H9 (cell line): ENCODE results near the gene EDAR. TPM values are rescaled to one million over a fixed set of nuclear protein-coding genes. Genes with fewer than 3 reads are reported as not detected.

Experiments
- DNase-seq: peaks from one replicate; pipeline ENCODE4 v3.0.0-alpha.2; 2017
- H2AFZ ChIP-seq: one replicate; pipeline ENCODE4 v1.6.1; 2013; ENCODE audit warnings: mild to moderate bottlenecking, low read length, control low read depth, moderate library complexity
- H2AK5ac ChIP-seq: 2 replicates; pipeline ENCODE4 v1.6.1; 2013; ENCODE audit warnings: low read length, control low read depth, mixed read lengths; ENCODE audit not compliant: insufficient read length
- H2BK120ac ChIP-seq: one replicate; pipeline ENCODE4 v1.6.1; 2013; ENCODE audit warnings: low read depth, mild to moderate bottlenecking, low read length, control low read depth, inconsistent platforms; ENCODE audit not compliant: poor library complexity, severe bottlenecking
- H2BK12ac ChIP-seq: 2 replicates; pipeline ENCODE4 v1.6.1; 2013; ENCODE audit warnings: low read length, control low read depth, mixed read lengths, low read depth; ENCODE audit not compliant: insufficient read length
- H2BK15ac ChIP-seq: 2 replicates; pipeline ENCODE4 v1.6.1; 2013; ENCODE audit warnings: low read depth, low read length, control low read depth
- H2BK20ac ChIP-seq: one replicate; pipeline ENCODE4 v1.6.1; 2013; ENCODE audit warnings: low read depth, mild to moderate bottlenecking, low read length, control low read depth, inconsistent platforms; ENCODE audit not compliant: poor library complexity, severe bottlenecking
- H2BK5ac ChIP-seq: 2 replicates; pipeline ENCODE4 v1.6.1; 2013; ENCODE audit warnings: low read length, control low read depth, mixed read lengths; ENCODE audit not compliant: insufficient read length
- H3K14ac ChIP-seq: 2 replicates; pipeline ENCODE4 v1.6.1; 2013; ENCODE audit warnings: low read length, control low read depth; ENCODE audit not compliant: insufficient read depth
- H3K18ac ChIP-seq: 2 replicates; pipeline ENCODE4 v1.6.1; 2013; ENCODE audit warnings: low read depth, mild to moderate bottlenecking, mixed read lengths, low read length, control low read depth; ENCODE audit not compliant: insufficient read length
- H3K23ac ChIP-seq: 2 replicates; pipeline ENCODE4 v1.6.1; 2013; ENCODE audit warnings: low read length, control low read depth, mixed read lengths, low read depth; ENCODE audit not compliant: insufficient read length
- H3K23me2 ChIP-seq: 2 replicates; pipeline ENCODE4 v1.6.1; 2013; ENCODE audit warnings: low read depth, mild to moderate bottlenecking, mixed read lengths, low read length, control low read depth; ENCODE audit not compliant: insufficient read length, poor library complexity, severe bottlenecking
- H3K27ac ChIP-seq: 2 replicates; pipeline ENCODE4 v1.5.1; 2013; ENCODE audit warnings: low read length, control low read depth, mixed read lengths, low read depth; ENCODE audit not compliant: insufficient read length
- H3K27me3 ChIP-seq: 2 replicates; pipeline ENCODE4 v1.6.1; 2013; ENCODE audit warnings: low read length, control low read depth, inconsistent platforms; ENCODE audit not compliant: insufficient read depth
- H3K4ac ChIP-seq: 2 replicates; pipeline ENCODE4 v1.6.1; 2013; ENCODE audit warnings: low read depth, mild to moderate bottlenecking, control low read depth, inconsistent platforms, low read length, moderate library complexity
- H3K4me1 ChIP-seq: 2 replicates; pipeline ENCODE4 v1.6.1; 2013; ENCODE audit warnings: low read length, control low read depth, inconsistent platforms; ENCODE audit not compliant: insufficient read depth
- H3K4me2 ChIP-seq: 2 replicates; pipeline ENCODE4 v1.6.1; 2013; ENCODE audit warnings: low read length, control low read depth, mixed read lengths; ENCODE audit not compliant: insufficient read length, insufficient read depth
- H3K56ac ChIP-seq: 2 replicates; pipeline ENCODE4 v1.6.1; 2013; ENCODE audit warnings: low read depth, mild to moderate bottlenecking, mixed read lengths, low read length, control low read depth; ENCODE audit not compliant: insufficient read length
- H3K79me1 ChIP-seq: 2 replicates; pipeline ENCODE4 v1.6.1; 2013; ENCODE audit warnings: low read depth, mild to moderate bottlenecking, moderate library complexity, low read length, control low read depth, inconsistent platforms; ENCODE audit not compliant: insufficient read depth, poor library complexity, severe bottlenecking
- H3K79me2 ChIP-seq: 2 replicates; pipeline ENCODE4 v1.6.1; 2013; ENCODE audit warnings: low read length, control low read depth, inconsistent platforms; ENCODE audit not compliant: insufficient read depth
- H3K9ac ChIP-seq: 2 replicates; pipeline ENCODE4 v1.6.1; 2013; ENCODE audit warnings: low read length, control low read depth, mixed read lengths; ENCODE audit not compliant: insufficient read length; ENCODE audit errors: extremely low read depth
- H3K9me3 ChIP-seq: one replicate; pipeline ENCODE4 v1.6.1; 2013; ENCODE audit warnings: low read depth, low read length, inconsistent platforms; ENCODE audit not compliant: control insufficient read depth
- H3T11ph ChIP-seq: one replicate; pipeline ENCODE4 v1.6.1; 2013; ENCODE audit warnings: mild to moderate bottlenecking, low read length, control low read depth, inconsistent platforms
- H4K20me1 ChIP-seq: one replicate; pipeline ENCODE4 v1.6.1; 2013; ENCODE audit not compliant: control insufficient read depth, insufficient read length, insufficient read depth
- H4K5ac ChIP-seq: 2 replicates; pipeline ENCODE4 v1.6.1; 2013; ENCODE audit warnings: low read depth, mild to moderate bottlenecking, mixed read lengths, low read length, control low read depth; ENCODE audit not compliant: insufficient read length
- H4K8ac ChIP-seq: replicated peaks from 2 replicates; pipeline ENCODE4 v1.6.1; 2013; ENCODE audit warnings: low read length, control low read depth, mixed read lengths, low read depth; ENCODE audit not compliant: insufficient read length
- H4K91ac ChIP-seq: 2 replicates; pipeline ENCODE4 v1.6.1; 2013; ENCODE audit warnings: low read depth, mild to moderate bottlenecking, moderate library complexity, mixed read lengths, low read length, control low read depth; ENCODE audit not compliant: insufficient read length
- H3K27ac Mint-ChIP-seq, 3 experiments: 2 replicates in 2 of 3; 3 replicates in 1 of 3; pipeline ENCODE4 v1.8.0; 2020 to 2021; ENCODE audit warnings: mixed read lengths in 3 of 3, mild to moderate bottlenecking in 1 of 3, moderate library complexity in 1 of 3
- H3K27me3 Mint-ChIP-seq: 2 replicates; pipeline ENCODE4 v1.8.0; 2021; ENCODE audit warnings: low read depth, mild to moderate bottlenecking, moderate library complexity, mixed read lengths
- H3K36me3 Mint-ChIP-seq, 3 experiments: 2 replicates in 2 of 3; 3 replicates in 1 of 3; pipeline ENCODE4 v1.8.0; 2020 to 2021; ENCODE audit warnings: low read depth in 3 of 3, mixed read lengths in 3 of 3; ENCODE audit not compliant: insufficient read depth in 1 of 3
- H3K4me1 Mint-ChIP-seq, 2 experiments: 2 replicates each; pipeline ENCODE4 v1.8.0; 2020; ENCODE audit warnings: mixed read lengths in 2 of 2
- H3K4me3 Mint-ChIP-seq, 2 experiments: 2 replicates in 1 of 2; 3 replicates in 1 of 2; pipeline ENCODE4 v1.8.0; 2020 to 2021; ENCODE audit warnings: mild to moderate bottlenecking in 2 of 2, mixed read lengths in 2 of 2, moderate library complexity in 1 of 2
- H3K9me3 Mint-ChIP-seq, 2 experiments: 2 replicates in 1 of 2; 3 replicates in 1 of 2; pipeline ENCODE4 v1.8.0; 2020; ENCODE audit warnings: mild to moderate bottlenecking in 2 of 2, mixed read lengths in 2 of 2, moderate library complexity in 1 of 2
- CTCF ChIP-seq: fragments of 200-600 bp; sonication (generic); conservative IDR thresholded peaks from 3 replicates; pipeline ENCODE4 v1.8.0; 2021; ENCODE audit warnings: antibody characterized with exemption, mild to moderate bottlenecking
- WGBS: extraction: QIAGEN DNeasy Blood & Tissue Kit; methylation state at CpG from one replicate; pipeline ENCODE4 v1.1.7; 2013; ENCODE audit warnings: missing lambda C conversion rate, low lambda C conversion rate, mixed read lengths; ENCODE audit not compliant: insufficient read length; ENCODE audit errors: extremely low coverage; 5-methylcytosine and 5-hydroxymethylcytosine counted together
- total RNA-seq: library from RNA; stranded (reverse); gene quantifications from 2 replicates; pipeline ENCODE4 v1.2.1, GENCODE V29; 2021

Gene EDAR
- total RNA-seq, 1 experiment from 2014 or later, result not detected

GRCh38 chr2:108960006-108960405 is 29.0 kb downstream of the EDAR start:
- H4K20me1 ChIP-seq, result no peaks in the 10 kb centered on the region
- Mint-ChIP-seq H3K9me3 (no peaks in the 10 kb centered on the region; a peak in 1 of 5 replicates), H3K27me3 (no peaks in the 10 kb centered on the region; the same call in 1 of the 2 replicates), H3K27ac (no peak overlapping the region), H3K36me3 (no peaks in the 10 kb centered on the region; a peak in 1 of 7 replicates), H3K4me3 (no peak overlapping the region), H3K4me1 (peaks cover 32 to 35% of the 10 kb centered on the region in 2 experiments)
- no peak overlapping the region for H3K27ac ChIP-seq
- H3K56ac ChIP-seq, result no peak overlapping the region
- H3K14ac ChIP-seq, result no peak overlapping the region
- TF ChIP-seq CTCF, result peak; percentile 47
- no peak overlapping the region for H2BK15ac ChIP-seq
- no peak overlapping the region for H2BK12ac ChIP-seq
- no peak overlapping the region for H3K9ac ChIP-seq
- H3K27me3 ChIP-seq, result no peaks in the 10 kb centered on the region
- no peaks in the 10 kb centered on the region for H3K23me2 ChIP-seq
- no peak overlapping the region for H2BK5ac ChIP-seq
- no CpG with 5 or more reads among the region's 5 CpGs for WGBS
- no peak overlapping the region for H4K8ac ChIP-seq
- no peak overlapping the region for H2BK20ac ChIP-seq
- no peak overlapping the region for H3K18ac ChIP-seq
- H3T11ph ChIP-seq, result no peak overlapping the region
- no peak overlapping the region for H4K91ac ChIP-seq
- no peak overlapping the region for H3K23ac ChIP-seq
- H3K79me2 ChIP-seq, result no peaks in the 10 kb centered on the region
- H2AFZ ChIP-seq, result no peak overlapping the region
- H3K4ac ChIP-seq, result no peak overlapping the region
- no peak overlapping the region for H4K5ac ChIP-seq
- no peaks in the 10 kb centered on the region for H3K79me1 ChIP-seq
- H3K4me1 ChIP-seq, result peaks cover 2% of the 10 kb centered on the region; the same call in 1 of the 2 replicates
- no peak overlapping the region for H3K4me2 ChIP-seq
- no peaks in the 10 kb centered on the region for H3K9me3 ChIP-seq
- no peak overlapping the region for H2BK120ac ChIP-seq
- DNase-seq, result no peak
- no peak overlapping the region for H2AK5ac ChIP-seq
